NCI-H1417 treated with DMSO at 0.1 percent for 48 hours (cell line): ENCODE measurements around the gene ARHGAP28.

Source experiments
- DNase-seq: peaks from one replicate; lab custom pipeline; 2025; lab: John Stamatoyannopoulos, UW

The ARHGAP28 gene

GRCh38 chr18:6729247-6730091, at the start of gene ARHGAP28:
Gene ARHGAP28, plus strand, starts transcription at chr18:6729716. Its CDS starts 106 bp downstream, at chr18:6729822.
- DNase-seq = no peak

- no peak for DNase-seq
These were observed 48.1 kb upstream of the ARHGAP28 start for GRCh38 chr18:6681331-6681875.

GRCh38 chr18:6682437-6683111, 46.9 kb upstream of the ARHGAP28 start:
- DNase-seq = no peak

GRCh38 chr18:6683112-6683876, 46.2 kb upstream of the ARHGAP28 start:
- DNase-seq = no peak

GRCh38 chr18:6687676-6688075, 41.8 kb upstream of the ARHGAP28 start:
- DNase-seq = no peak

GRCh38 chr18:6708890-6709289, 20.6 kb upstream of the ARHGAP28 start:
- no peak for DNase-seq

- DNase-seq = no peak
These were observed 18.0 kb upstream of the ARHGAP28 start for GRCh38 chr18:6711467-6711866.

GRCh38 chr18:6712401-6712800, 17.1 kb upstream of the ARHGAP28 start:
- no peak for DNase-seq

- DNase-seq = no peak
These were observed 15.5 kb upstream of the ARHGAP28 start for GRCh38 chr18:6714010-6714409.

- DNase-seq = no peak
These were observed 11.2 kb upstream of the ARHGAP28 start for GRCh38 chr18:6718267-6718666.

- DNase-seq = no peak
These were observed 10.2 kb upstream of the ARHGAP28 start for GRCh38 chr18:6719098-6719846.

- no peak for DNase-seq
These were observed 9.4 kb upstream of the ARHGAP28 start for GRCh38 chr18:6719910-6720683.

GRCh38 chr18:6721755-6722154, 7.8 kb upstream of the ARHGAP28 start:
- no peak for DNase-seq

- DNase-seq = no peak
These were observed 6.8 kb upstream of the ARHGAP28 start for GRCh38 chr18:6722690-6723089.

GRCh38 chr18:6724331-6724730, 5.2 kb upstream of the ARHGAP28 start:
- DNase-seq = no peak

- no peak for DNase-seq
These were observed 1.2 kb upstream of the ARHGAP28 start for GRCh38 chr18:6728331-6728730.

GRCh38 chr18:6728809-6729246, 688 bp upstream of the ARHGAP28 start:
- no peak for DNase-seq

GRCh38 chr18:6730416-6731221, 1.1 kb downstream of the ARHGAP28 start:
- no peak for DNase-seq

- DNase-seq = no peak
These were observed 1.7 kb downstream of the ARHGAP28 start for GRCh38 chr18:6731222-6731596.

GRCh38 chr18:6732952-6733351, 3.4 kb downstream of the ARHGAP28 start:
- no peak for DNase-seq
